Measurements from ENCODE around the gene USO1. TPM values are rescaled to one million over a fixed set of nuclear protein-coding genes. Genes with fewer than 3 reads are reported as not detected.

Gene USO1
- total RNA-seq, 1 experiment from 2014 or later, result 33.9 TPM

- CTCF ChIA-PET, result no interaction called here
- no TSS peak for BruUV-seq (replicated peaks)
Measured at GRCh38 chr4:75781305-75781704, 56.9 kb downstream of the USO1 start.

GRCh38 chr4:75786526-75786925 is 62.1 kb downstream of the USO1 start:
- TF ChIP-seq EZH2 (IDR thresholded peaks at IDR 0.05; ENCODE audit: low read depth), result no peak
- TF ChIP-seq CTCF (conservative IDR thresholded peaks at IDR 0.05), result no peak
- H3K4me3 ChIP-seq, result no peak overlapping the region
- no peaks in the 10 kb centered on the region for H3K9me3 ChIP-seq (ENCODE audit: insufficient read depth, low read depth)
- no peak overlapping the region for H3K4me2 ChIP-seq
- H2AFZ ChIP-seq, result no peak overlapping the region
- no peaks in the 10 kb centered on the region for H3K79me2 ChIP-seq (ENCODE audit: low read depth)
- H3K9me2 ChIP-seq (ENCODE audit: insufficient read depth), result no peaks in the 10 kb centered on the region
- H3F3A ChIP-seq (ENCODE audit: insufficient read depth, low read depth), result no peaks in the 10 kb centered on the region; the same call in 1 of the 2 replicates
- no peaks in the 10 kb centered on the region for H3K4me1 ChIP-seq (replicated peaks; ENCODE audit: insufficient read depth)
- no peak for DNase-seq
- no peaks in the 10 kb centered on the region for H4K20me1 ChIP-seq (ENCODE audit: insufficient read depth)
- no peaks in the 10 kb centered on the region for H3K27me3 ChIP-seq (ENCODE audit: insufficient read depth, low read depth)
- intact Hi-C loops (cut with micrococcal nuclease; ENCODE audit: unreplicated experiment), result no loop called here
- POLR2A ChIA-PET (ENCODE audit: unreplicated experiment), result interaction anchor here (0.7 kb wide), 1 partner anchor 8 kb away, joined by 3 read pairs; no protein-coding TSS in a partner anchor
- no TSS peak for BruUV-seq (replicated peaks)
- CTCF ChIA-PET, result no interaction called here
- H3K27ac ChIP-seq, result no peak overlapping the region
- no peaks in the 10 kb centered on the region; the same call in 1 of the 2 replicates for H3K36me3 ChIP-seq (ENCODE audit: low read depth)

More at GRCh38 chr4:75781305-75781704, 56.9 kb downstream of the USO1 start:
- DNase-seq, result no peak
- no peak overlapping the region for H2AFZ ChIP-seq
- H3K9me2 ChIP-seq (ENCODE audit: insufficient read depth), result no peaks in the 10 kb centered on the region
- H3K79me2 ChIP-seq (ENCODE audit: low read depth), result no peaks in the 10 kb centered on the region
- H3K4me1 ChIP-seq (replicated peaks; ENCODE audit: insufficient read depth), result no peaks in the 10 kb centered on the region
- no peaks in the 10 kb centered on the region for H4K20me1 ChIP-seq (ENCODE audit: insufficient read depth)
- no peaks in the 10 kb centered on the region for H3F3A ChIP-seq (ENCODE audit: insufficient read depth, low read depth)
- POLR2A ChIA-PET (ENCODE audit: unreplicated experiment), result no interaction called here
- H3K4me2 ChIP-seq, result no peak overlapping the region
- no peaks in the 10 kb centered on the region for H3K9me3 ChIP-seq (ENCODE audit: insufficient read depth, low read depth)
- H3K36me3 ChIP-seq (ENCODE audit: low read depth), result no peaks in the 10 kb centered on the region; the same call in 1 of the 2 replicates
- intact Hi-C loops (cut with micrococcal nuclease; ENCODE audit: unreplicated experiment), result no loop called here
- TF ChIP-seq EZH2 (IDR thresholded peaks at IDR 0.05; ENCODE audit: low read depth), result no peak
- TF ChIP-seq CTCF (conservative IDR thresholded peaks at IDR 0.05), result no peak
- no peaks in the 10 kb centered on the region for H3K27me3 ChIP-seq (ENCODE audit: insufficient read depth, low read depth)
- no peak overlapping the region for H3K27ac ChIP-seq
- no peak overlapping the region for H3K4me3 ChIP-seq

DNA sequence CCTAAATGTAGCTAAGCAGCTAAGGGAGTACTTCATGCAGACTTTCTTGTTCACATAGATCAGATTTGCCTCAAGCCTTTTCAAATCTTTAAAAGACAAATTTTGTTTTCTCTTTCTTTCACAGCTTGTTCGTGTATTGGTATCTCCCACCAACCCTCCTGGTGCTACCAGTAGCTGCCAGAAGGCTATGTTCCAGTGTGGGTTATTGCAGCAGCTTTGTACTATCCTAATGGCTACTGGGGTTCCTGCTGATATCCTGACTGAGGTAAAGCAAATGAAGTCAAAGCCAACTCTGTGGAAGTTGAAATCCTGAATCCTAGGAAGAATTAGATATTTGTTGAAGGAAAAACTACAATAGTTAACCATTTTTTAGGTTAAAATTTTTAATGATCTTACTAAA is 62.6 kb downstream of the USO1 start:
- Histone ChIP-seq H3K9me2 (ENCODE audit: insufficient read depth) (no peaks in the 10 kb centered on the region), H3K27me3 (ENCODE audit: insufficient read depth, low read depth) (no peaks in the 10 kb centered on the region), H3K79me2 (ENCODE audit: low read depth) (no peaks in the 10 kb centered on the region), H3K9me3 (ENCODE audit: insufficient read depth, low read depth) (no peaks in the 10 kb centered on the region), H3K27ac (no peak overlapping the region), H2AFZ (no peak overlapping the region), H4K20me1 (ENCODE audit: insufficient read depth) (no peaks in the 10 kb centered on the region), H3K4me2 (no peak overlapping the region), H3K4me3 (no peak overlapping the region), H3K36me3 (ENCODE audit: low read depth) (no peaks in the 10 kb centered on the region; the same call in 1 of the 2 replicates), H3F3A (ENCODE audit: insufficient read depth, low read depth) (no peaks in the 10 kb centered on the region; the same call in 1 of the 2 replicates), H3K4me1 (replicated peaks; ENCODE audit: insufficient read depth) (no peaks in the 10 kb centered on the region)
- TF ChIP-seq EZH2 (IDR thresholded peaks at IDR 0.05; ENCODE audit: low read depth), result no peak
- TF ChIP-seq CTCF (conservative IDR thresholded peaks at IDR 0.05), result no peak
- CTCF ChIA-PET, result no interaction called here
- BruUV-seq (replicated peaks), result no TSS peak
- no peak for DNase-seq
- POLR2A ChIA-PET (ENCODE audit: unreplicated experiment), result interaction anchor here (0.7 kb wide), 1 partner anchor 9 kb away, joined by 3 read pairs; no protein-coding TSS in a partner anchor
- intact Hi-C loops (cut with micrococcal nuclease; ENCODE audit: unreplicated experiment), result no loop called here

Measured in PC-9 (cell line).